IMR-90 (cell line): ENCODE measurements around the gene CLNK. TPM values are rescaled to one million over a fixed set of nuclear protein-coding genes. Genes with fewer than 3 reads are reported as not detected.

Source experiments
- ATAC-seq: fragments of 200-7000 bp; cut with Tn5 transposase; 2 replicates; pipeline ENCODE4 v1.9.1; 2020; ENCODE audit warnings: low read depth, mild to moderate bottlenecking, moderate library complexity
- BruUV-seq: library from RNA; stranded (reverse); fragments of 400-500 nt; replicated peaks from 2 replicates; lab custom pipeline; 2021; lab: Mats Ljungman, UMichigan
- CTCF ChIA-PET: fragments of 300-600 bp; formaldehyde crosslinking; extraction: SDS; loops from one replicate; lab custom pipeline; 2021; ENCODE audit warnings: antibody characterized with exemption; lab: Yijun Ruan, JAX
- POLR2A ChIA-PET: fragments of 300-600 bp; sonication (Branson Sonifier 250); formaldehyde crosslinking; loops from one replicate; lab custom pipeline; 2022; ENCODE audit warnings: antibody characterized with exemption; ENCODE audit not compliant: unreplicated experiment; lab: Charles Lee
- DNase-seq: peaks from one replicate; pipeline ENCODE4 v3.0.0; 2013
- H2AFZ ChIP-seq: replicated peaks from 2 replicates; pipeline ENCODE3; 2013; ENCODE audit warnings: low read length, mild to moderate bottlenecking; ENCODE audit not compliant: poor library complexity
- H2AK5ac ChIP-seq: 2 replicates; pipeline ENCODE4 v1.6.1; 2013; ENCODE audit warnings: low read depth, low read length, inconsistent platforms
- H2AK9ac ChIP-seq: replicated peaks from 2 replicates; pipeline ENCODE3; 2013; ENCODE audit warnings: mild to moderate bottlenecking, low read depth, low read length, moderate library complexity; ENCODE audit not compliant: poor library complexity
- H2BK120ac ChIP-seq: 2 replicates; pipeline ENCODE4 v1.6.1; 2013; ENCODE audit warnings: low read depth, low read length, inconsistent platforms
- H2BK15ac ChIP-seq: 3 replicates; pipeline ENCODE4 v1.6.1; 2013; ENCODE audit warnings: low read depth, low read length, inconsistent platforms
- H2BK20ac ChIP-seq: 2 replicates; pipeline ENCODE4 v1.6.1; 2013; ENCODE audit warnings: low read depth, mild to moderate bottlenecking, inconsistent platforms, low read length, moderate library complexity
- H2BK5ac ChIP-seq: 2 replicates; pipeline ENCODE4 v1.6.1; 2013; ENCODE audit warnings: mild to moderate bottlenecking, low read depth, low read length, inconsistent platforms; ENCODE audit not compliant: poor library complexity, severe bottlenecking
- H3K14ac ChIP-seq: replicated peaks from 2 replicates; pipeline ENCODE4 v1.6.1; 2013; ENCODE audit warnings: low read depth, low read length, inconsistent platforms
- H3K18ac ChIP-seq: 2 replicates; pipeline ENCODE4 v1.6.1; 2013; ENCODE audit warnings: low read depth, low read length, control low read depth
- H3K23ac ChIP-seq: 2 replicates; pipeline ENCODE4 v1.6.1; 2013; ENCODE audit warnings: low read depth, low read length, inconsistent platforms
- H3K27ac ChIP-seq: 2 replicates; pipeline ENCODE4 v1.5.1; 2013; ENCODE audit warnings: mild to moderate bottlenecking, control low read depth, low read length; ENCODE audit not compliant: insufficient read depth
- H3K27me3 ChIP-seq: 2 replicates; pipeline ENCODE4 v1.6.1; 2013; ENCODE audit warnings: low read length; ENCODE audit not compliant: control insufficient read depth, insufficient read depth
- H3K36me3 ChIP-seq: 2 replicates; pipeline ENCODE4 v1.6.1; 2013; ENCODE audit warnings: low read length, mixed read lengths; ENCODE audit not compliant: control insufficient read depth, insufficient read depth
- H3K4ac ChIP-seq: 2 replicates; pipeline ENCODE4 v1.6.1; 2013; ENCODE audit warnings: low read depth, low read length, inconsistent platforms
- H3K4me1 ChIP-seq: 2 replicates; pipeline ENCODE4 v1.6.1; 2013; ENCODE audit warnings: low read length, mixed read lengths; ENCODE audit not compliant: control insufficient read depth, insufficient read depth
- H3K4me2 ChIP-seq: 2 replicates; pipeline ENCODE4 v1.6.1; 2013; ENCODE audit warnings: low read depth, mild to moderate bottlenecking, control low read depth, low read length, moderate library complexity
- H3K4me3 ChIP-seq: 2 replicates; pipeline ENCODE4 v1.5.1; 2013; ENCODE audit warnings: low read depth, mild to moderate bottlenecking, control low read depth, low read length, moderate library complexity; ENCODE audit not compliant: insufficient read depth
- H3K56ac ChIP-seq: 2 replicates; pipeline ENCODE4 v1.6.1; 2013; ENCODE audit warnings: low read length, inconsistent platforms; ENCODE audit not compliant: insufficient read depth; ENCODE audit errors: extremely low read depth
- H3K79me1 ChIP-seq, 2 experiments: 2 replicates each; pipeline ENCODE4 v1.6.1; 2013; ENCODE audit warnings: low read length in 2 of 2, inconsistent platforms in 1 of 2, low read depth in 1 of 2
- H3K9ac ChIP-seq: 2 replicates; pipeline ENCODE4 v1.6.1; 2013; ENCODE audit warnings: low read depth, low read length, control low read depth
- H3K9me1 ChIP-seq: 2 replicates; pipeline ENCODE4 v1.6.1; 2013; ENCODE audit warnings: low read length, inconsistent platforms; ENCODE audit not compliant: insufficient read depth
- H3K9me3 ChIP-seq: 2 replicates; pipeline ENCODE4 v1.6.1; 2013; ENCODE audit warnings: low read length; ENCODE audit not compliant: control insufficient read depth, insufficient read depth
- H4K20me1 ChIP-seq: 2 replicates; pipeline ENCODE4 v1.6.1; 2013; ENCODE audit warnings: low read length, inconsistent platforms; ENCODE audit not compliant: insufficient read depth
- H4K5ac ChIP-seq: 2 replicates; pipeline ENCODE4 v1.6.1; 2013; ENCODE audit warnings: mild to moderate bottlenecking, low read depth, low read length, control low read depth
- H4K8ac ChIP-seq, 2 experiments: 2 replicates each; pipeline ENCODE4 v1.6.1; 2013; ENCODE audit warnings: low read depth in 2 of 2, low read length in 2 of 2, control low read depth in 1 of 2, inconsistent platforms in 1 of 2
- H4K91ac ChIP-seq: 2 replicates; pipeline ENCODE4 v1.6.1; 2013; ENCODE audit warnings: low read depth, low read length, inconsistent platforms; ENCODE audit not compliant: insufficient read depth
- BHLHE40 ChIP-seq: fragments of 150-350 bp; IDR thresholded peaks from 2 replicates; pipeline ENCODE4 v1.6.1; 2016; ENCODE audit warnings: mild to moderate bottlenecking, low read depth, low read length
- CEBPB ChIP-seq: IDR thresholded peaks from 2 replicates; pipeline ENCODE4 v1.6.1; 2012; ENCODE audit warnings: low read depth, low read length, improper control_type of control experiment
- CHD1 ChIP-seq: IDR thresholded peaks from 2 replicates; pipeline ENCODE4 v1.6.1; 2012; ENCODE audit warnings: low read depth, low read length, improper control_type of control experiment
- FOS ChIP-seq: fragments of 150-350 bp; IDR thresholded peaks from 2 replicates; pipeline ENCODE4 v1.6.1; 2016; ENCODE audit warnings: low read depth, low read length
- MAFK ChIP-seq: IDR thresholded peaks from 2 replicates; pipeline ENCODE4 v1.6.1; 2012; ENCODE audit warnings: low read depth, low read length, improper control_type of control experiment
- MAZ ChIP-seq: IDR thresholded peaks from 2 replicates; pipeline ENCODE4 v1.6.1; 2012; ENCODE audit warnings: low read depth, mild to moderate bottlenecking, low read length, improper control_type of control experiment, moderate library complexity, borderline replicate concordance
- MXI1 ChIP-seq: IDR thresholded peaks from 2 replicates; pipeline ENCODE4 v1.6.1; 2012; ENCODE audit warnings: low read depth, mild to moderate bottlenecking, low read length, moderate library complexity, borderline replicate concordance
- NFE2L2 ChIP-seq: fragments of 150-350 bp; IDR thresholded peaks from 2 replicates; pipeline ENCODE4 v1.6.1; 2016; ENCODE audit warnings: low read depth, mild to moderate bottlenecking, low read length
- POLR2A ChIP-seq: IDR thresholded peaks from 2 replicates; pipeline ENCODE4 v1.6.1; 2012; ENCODE audit warnings: mild to moderate bottlenecking, low read depth, low read length
- RAD21 ChIP-seq: IDR thresholded peaks from 2 replicates; pipeline ENCODE4 v1.6.1; 2012; ENCODE audit warnings: low read length, improper control_type of control experiment
- RCOR1 ChIP-seq: IDR thresholded peaks from 2 replicates; pipeline ENCODE4 v1.6.1; 2012; ENCODE audit warnings: mild to moderate bottlenecking, low read length, improper control_type of control experiment; ENCODE audit not compliant: insufficient replicate concordance
- RFX5 ChIP-seq: IDR thresholded peaks from 2 replicates; pipeline ENCODE4 v1.8.0; 2012; ENCODE audit warnings: low read depth, mild to moderate bottlenecking, low read length, moderate library complexity
- SMC3 ChIP-seq: fragments of 150-350 bp; IDR thresholded peaks from 2 replicates; pipeline ENCODE4 v1.6.1; 2016; ENCODE audit warnings: low read depth, mild to moderate bottlenecking, antibody characterized with exemption, low read length, moderate library complexity
- WGBS, 2 experiments: methylation state at CpG; one replicate each; pipeline versions ENCODE4 v1.1.5 to v1.1.7; 2013; ENCODE audit warnings: missing lambda C conversion rate in 2 of 2; ENCODE audit not compliant: insufficient read length in 1 of 2; ENCODE audit errors: extremely low coverage in 2 of 2; 5-methylcytosine and 5-hydroxymethylcytosine counted together
- dilution Hi-C: fragments of 300-500 bp; cut with HindIII; formaldehyde crosslinking; loops from one replicate; pipeline ENCODE4 v1.14.3; 2018; ENCODE audit warnings: low sequenced_read_pairs; ENCODE audit not compliant: unreplicated experiment
- in situ Hi-C: fragments of 300-500 bp; cut with MboI; formaldehyde crosslinking; loops from 3 replicates; pipeline ENCODE4 v1.14.3; 2019; ENCODE audit warnings: low sequenced_read_pairs, inconsistent platforms, mixed read lengths
- intact Hi-C: fragments of 100-400 bp; cut with micrococcal nuclease; formaldehyde crosslinking; loops from 2 replicates; pipeline ENCODE4 v1.10.0; 2022
- polyA plus RNA-seq, 3 experiments: library from polyadenylated mRNA; depleted of rRNA; stranded (reverse); fragments of >200 nt; gene quantifications; 2 replicates each; pipeline ENCODE4 v1.2.3, GENCODE V29; 2012; ENCODE audit warnings: low replicate concordance in 1 of 3
- total RNA-seq: library from RNA; depleted of rRNA; stranded (reverse); fragments of >200 nt; gene quantifications from 2 replicates; pipeline ENCODE4 v1.2.3, GENCODE V29; 2012
- TF ChIP-seq, protein P1 (sequence below): conservative IDR thresholded peaks from 2 replicates; pipeline ENCODE4 v1.5.1; 2012; ENCODE audit warnings: mild to moderate bottlenecking, low read depth, low read length, improper control_type of control experiment
- TF ChIP-seq, protein P2 (sequence below): fragments of 150-350 bp; IDR thresholded peaks from 2 replicates; pipeline ENCODE4 v1.6.1; 2017; ENCODE audit warnings: mild to moderate bottlenecking, antibody characterized with exemption, low read length, low read depth
- TF ChIP-seq, protein P3 (sequence below): fragments of 150-350 bp; IDR thresholded peaks from 2 replicates; pipeline ENCODE4 v1.6.1; 2016; ENCODE audit warnings: low read depth, mild to moderate bottlenecking, low read length, moderate library complexity, borderline replicate concordance

The CLNK gene
- total and polyA plus RNA-seq, 2 of the 4 experiments (the other 2 are of a cell fraction), result not detected

DNA sequence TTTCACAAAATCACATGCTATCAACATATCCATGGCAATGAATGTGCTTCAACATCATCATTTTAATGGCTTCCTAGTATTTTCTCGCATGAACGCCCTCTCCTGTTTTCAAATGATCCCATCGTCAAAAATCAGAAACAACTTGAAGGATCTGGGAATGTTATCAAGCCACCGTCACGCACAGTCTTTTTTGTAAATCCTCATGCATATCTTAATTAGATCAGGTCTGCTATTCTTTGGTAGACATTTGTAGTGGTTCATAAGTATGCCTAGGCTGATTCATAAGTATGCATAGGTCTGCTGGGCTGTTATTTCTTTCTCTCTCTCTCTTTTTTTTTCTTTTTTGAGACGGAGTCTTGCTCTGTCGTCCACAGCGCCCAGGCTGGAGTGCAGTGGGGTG lies 101.6 kb downstream of the CLNK start:
- no peak overlapping the region for H3K56ac ChIP-seq
- H3K4me2 ChIP-seq, result no peak overlapping the region
- intact Hi-C loops (loop anchor here (1.0 to 10.0 kb wide), 5 partner anchors 133 to 1137 kb away; partner anchors contain the start of gene HS3ST1), in situ Hi-C loops (loop anchor here (5.0 to 25.0 kb wide), 3 partner anchors 229 to 1132 kb away; no protein-coding TSS in a partner anchor), dilution Hi-C loops (no loop called here)
- H2AFZ ChIP-seq, result no peak overlapping the region
- no peak for DNase-seq
- no peak overlapping the region for H3K14ac ChIP-seq
- H4K91ac ChIP-seq, result no peak overlapping the region
- no peak overlapping the region for H4K5ac ChIP-seq
- H3K9me3 ChIP-seq, result no peaks in the 10 kb centered on the region
- no peak overlapping the region for H2BK20ac ChIP-seq
- TF ChIP-seq MAZ (no peak), MXI1 (no peak), RCOR1 (no peak), FOS (no peak), RFX5 (no peak), MAFK (no peak), RAD21 (no peak), POLR2A (no peak), CHD1 (no peak), SMC3 (no peak), CEBPB (no peak), BHLHE40 (no peak), NFE2L2 (no peak)
- TF ChIP-seq, protein P1, sequence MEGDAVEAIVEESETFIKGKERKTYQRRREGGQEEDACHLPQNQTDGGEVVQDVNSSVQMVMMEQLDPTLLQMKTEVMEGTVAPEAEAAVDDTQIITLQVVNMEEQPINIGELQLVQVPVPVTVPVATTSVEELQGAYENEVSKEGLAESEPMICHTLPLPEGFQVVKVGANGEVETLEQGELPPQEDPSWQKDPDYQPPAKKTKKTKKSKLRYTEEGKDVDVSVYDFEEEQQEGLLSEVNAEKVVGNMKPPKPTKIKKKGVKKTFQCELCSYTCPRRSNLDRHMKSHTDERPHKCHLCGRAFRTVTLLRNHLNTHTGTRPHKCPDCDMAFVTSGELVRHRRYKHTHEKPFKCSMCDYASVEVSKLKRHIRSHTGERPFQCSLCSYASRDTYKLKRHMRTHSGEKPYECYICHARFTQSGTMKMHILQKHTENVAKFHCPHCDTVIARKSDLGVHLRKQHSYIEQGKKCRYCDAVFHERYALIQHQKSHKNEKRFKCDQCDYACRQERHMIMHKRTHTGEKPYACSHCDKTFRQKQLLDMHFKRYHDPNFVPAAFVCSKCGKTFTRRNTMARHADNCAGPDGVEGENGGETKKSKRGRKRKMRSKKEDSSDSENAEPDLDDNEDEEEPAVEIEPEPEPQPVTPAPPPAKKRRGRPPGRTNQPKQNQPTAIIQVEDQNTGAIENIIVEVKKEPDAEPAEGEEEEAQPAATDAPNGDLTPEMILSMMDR, result no peak
- TF ChIP-seq, protein P2, sequence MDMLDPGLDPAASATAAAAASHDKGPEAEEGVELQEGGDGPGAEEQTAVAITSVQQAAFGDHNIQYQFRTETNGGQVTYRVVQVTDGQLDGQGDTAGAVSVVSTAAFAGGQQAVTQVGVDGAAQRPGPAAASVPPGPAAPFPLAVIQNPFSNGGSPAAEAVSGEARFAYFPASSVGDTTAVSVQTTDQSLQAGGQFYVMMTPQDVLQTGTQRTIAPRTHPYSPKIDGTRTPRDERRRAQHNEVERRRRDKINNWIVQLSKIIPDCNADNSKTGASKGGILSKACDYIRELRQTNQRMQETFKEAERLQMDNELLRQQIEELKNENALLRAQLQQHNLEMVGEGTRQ, result no peak
- TF ChIP-seq, protein P3, sequence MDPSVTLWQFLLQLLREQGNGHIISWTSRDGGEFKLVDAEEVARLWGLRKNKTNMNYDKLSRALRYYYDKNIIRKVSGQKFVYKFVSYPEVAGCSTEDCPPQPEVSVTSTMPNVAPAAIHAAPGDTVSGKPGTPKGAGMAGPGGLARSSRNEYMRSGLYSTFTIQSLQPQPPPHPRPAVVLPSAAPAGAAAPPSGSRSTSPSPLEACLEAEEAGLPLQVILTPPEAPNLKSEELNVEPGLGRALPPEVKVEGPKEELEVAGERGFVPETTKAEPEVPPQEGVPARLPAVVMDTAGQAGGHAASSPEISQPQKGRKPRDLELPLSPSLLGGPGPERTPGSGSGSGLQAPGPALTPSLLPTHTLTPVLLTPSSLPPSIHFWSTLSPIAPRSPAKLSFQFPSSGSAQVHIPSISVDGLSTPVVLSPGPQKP, result no peak
- H3K27ac ChIP-seq, result no peak overlapping the region
- no peaks in the 10 kb centered on the region for H3K79me1 ChIP-seq
- no peak overlapping the region for H2BK5ac ChIP-seq
- H2BK15ac ChIP-seq, result no peak overlapping the region
- ChIA-PET CTCF (no interaction called here), POLR2A (no interaction called here)
- no peak overlapping the region for H3K23ac ChIP-seq
- no peak overlapping the region for H3K4me3 ChIP-seq
- no peak overlapping the region for H2BK120ac ChIP-seq
- no peak overlapping the region for H2AK9ac ChIP-seq
- ATAC-seq, result no peak
- H4K20me1 ChIP-seq, result no peaks in the 10 kb centered on the region
- H3K9me1 ChIP-seq, result no peaks in the 10 kb centered on the region; the same call in 1 of the 2 replicates
- 90% methylated on average over 3 of the region's 8 CpGs; no CpG with 5 or more reads in 1 of the 2 experiments for WGBS, 2 experiments
- no peak overlapping the region for H3K18ac ChIP-seq
- H3K36me3 ChIP-seq, result no peaks in the 10 kb centered on the region
- no TSS peak for BruUV-seq
- no peaks in the 10 kb centered on the region for H3K4me1 ChIP-seq
- H3K9ac ChIP-seq, result no peak overlapping the region
- H3K4ac ChIP-seq, result no peak overlapping the region
- no peaks in the 10 kb centered on the region; the same call in 1 of the 2 replicates for H3K27me3 ChIP-seq
- no peak overlapping the region for H2AK5ac ChIP-seq
- no peak overlapping the region for H4K8ac ChIP-seq
